Measurements from ENCODE around the gene OLA1.

The OLA1 gene

GRCh38 chr2:174053355-174054151 lies 194.8 kb downstream of the OLA1 start:
- TF ChIP-seq CTCF (IDR thresholded peaks at IDR 0.05) = no peak

GRCh38 chr2:174052584-174052976 lies 195.8 kb downstream of the OLA1 start:
- TF ChIP-seq CTCF (IDR thresholded peaks at IDR 0.05) = no peak

GRCh38 chr2:174051741-174052583 lies 196.4 kb downstream of the OLA1 start:
- no peak for TF ChIP-seq CTCF (IDR thresholded peaks at IDR 0.05)

GRCh38 chr2:174051068-174051467 lies 197.3 kb downstream of the OLA1 start:
- no peak for TF ChIP-seq CTCF (IDR thresholded peaks at IDR 0.05)

GRCh38 chr2:174049895-174050294 lies 198.4 kb downstream of the OLA1 start:
- no peak for TF ChIP-seq CTCF (IDR thresholded peaks at IDR 0.05)

- no peak for TF ChIP-seq CTCF (IDR thresholded peaks at IDR 0.05)
Measured at GRCh38 chr2:174048243-174048642, 200.1 kb downstream of the OLA1 start.

GRCh38 chr2:174047746-174048145 lies 200.6 kb downstream of the OLA1 start:
- TF ChIP-seq CTCF (IDR thresholded peaks at IDR 0.05) = no peak
